Hepatocyte (in vitro differentiated cells): Measurements from ENCODE around the gene NLRX1.
"Not testable (repeated sequence)": the region's sequence is repeated elsewhere in the genome, so short reads cannot be mapped to it uniquely, and the experiment has no call there.

ENCODE experiments used
- EZH2phosphoT487 ChIP-seq: fragments of 200-600 bp; sonication (generic); IDR thresholded peaks from one replicate; pipeline ENCODE4 v1.6.1; 2018; ENCODE audit warnings: antibody characterized with exemption, mild to moderate bottlenecking, low read depth, moderate library complexity; ENCODE audit not compliant: unreplicated experiment, severe bottlenecking
- TF ChIP-seq, protein P1 (sequence below): fragments of 200-600 bp; sonication (generic); IDR thresholded peaks from 2 replicates; pipeline ENCODE4 v1.5.1; 2016; ENCODE audit warnings: antibody characterized with exemption, mild to moderate bottlenecking; ENCODE audit not compliant: poor library complexity

- not testable (repeated sequence) for TF ChIP-seq EZH2phosphoT487
- TF ChIP-seq, protein P1, sequence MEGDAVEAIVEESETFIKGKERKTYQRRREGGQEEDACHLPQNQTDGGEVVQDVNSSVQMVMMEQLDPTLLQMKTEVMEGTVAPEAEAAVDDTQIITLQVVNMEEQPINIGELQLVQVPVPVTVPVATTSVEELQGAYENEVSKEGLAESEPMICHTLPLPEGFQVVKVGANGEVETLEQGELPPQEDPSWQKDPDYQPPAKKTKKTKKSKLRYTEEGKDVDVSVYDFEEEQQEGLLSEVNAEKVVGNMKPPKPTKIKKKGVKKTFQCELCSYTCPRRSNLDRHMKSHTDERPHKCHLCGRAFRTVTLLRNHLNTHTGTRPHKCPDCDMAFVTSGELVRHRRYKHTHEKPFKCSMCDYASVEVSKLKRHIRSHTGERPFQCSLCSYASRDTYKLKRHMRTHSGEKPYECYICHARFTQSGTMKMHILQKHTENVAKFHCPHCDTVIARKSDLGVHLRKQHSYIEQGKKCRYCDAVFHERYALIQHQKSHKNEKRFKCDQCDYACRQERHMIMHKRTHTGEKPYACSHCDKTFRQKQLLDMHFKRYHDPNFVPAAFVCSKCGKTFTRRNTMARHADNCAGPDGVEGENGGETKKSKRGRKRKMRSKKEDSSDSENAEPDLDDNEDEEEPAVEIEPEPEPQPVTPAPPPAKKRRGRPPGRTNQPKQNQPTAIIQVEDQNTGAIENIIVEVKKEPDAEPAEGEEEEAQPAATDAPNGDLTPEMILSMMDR: not testable (repeated sequence)
Measured at GRCh38 chr11:119184399-119184798, 15.9 kb downstream of the NLRX1 start.
